HG03520 (cell line): ENCODE measurements around the gene CCDC88B.

Source experiments
- ATAC-seq: cut with Tn5 transposase; IDR thresholded peaks from one replicate; pipeline ENCODE4 v1.9.1; 2021; ENCODE audit warnings: mild to moderate bottlenecking, moderate library complexity; ENCODE audit not compliant: unreplicated experiment

The CCDC88B gene

GRCh38 chr11:64339754-64340408 is at the start of gene CCDC88B:
Gene CCDC88B, plus strand, starts transcription at chr11:64340204. Its CDS starts 63 bp downstream, at chr11:64340267.
- peak; percentile 36 for ATAC-seq

GRCh38 chr11:64290352-64291261 is 49.4 kb upstream of the CCDC88B start:
- no peak for ATAC-seq

GRCh38 chr11:64291262-64291751 is 48.7 kb upstream of the CCDC88B start, which contains the start of gene KCNK4:
Gene KCNK4, plus strand, starts transcription at chr11:64291302. Its CDS starts 1,717 bp downstream, at chr11:64293019.
- no peak for ATAC-seq

- no peak for ATAC-seq
These were observed 48.1 kb upstream of the CCDC88B start for GRCh38 chr11:64291752-64292459.

GRCh38 chr11:64292460-64293254 is 47.3 kb upstream of the CCDC88B start:
- ATAC-seq: no peak

- no peak for ATAC-seq
These were observed 45.2 kb upstream of the CCDC88B start for GRCh38 chr11:64294774-64295173.

- ATAC-seq: no peak
These were observed 44.2 kb upstream of the CCDC88B start for GRCh38 chr11:64295760-64296159.

GRCh38 chr11:64296236-64296635 is 43.8 kb upstream of the CCDC88B start:
- ATAC-seq: no peak

- ATAC-seq: no peak
These were observed 42.9 kb upstream of the CCDC88B start for GRCh38 chr11:64296830-64297698.

GRCh38 chr11:64297699-64298358 is 42.2 kb upstream of the CCDC88B start:
- ATAC-seq: no peak

GRCh38 chr11:64298966-64299846 is 40.8 kb upstream of the CCDC88B start:
- no peak for ATAC-seq

- no peak for ATAC-seq
These were observed 40.0 kb upstream of the CCDC88B start, which contains the start of gene CATSPERZ for GRCh38 chr11:64299847-64300648. Gene CATSPERZ, plus strand, starts transcription at chr11:64300358. Its CDS starts 53 bp downstream, at chr11:64300411.

GRCh38 chr11:64303109-64304031 is 36.6 kb upstream of the CCDC88B start:
- ATAC-seq: no peak

- ATAC-seq: no peak
These were observed 36.0 kb upstream of the CCDC88B start for GRCh38 chr11:64304032-64304315.

- ATAC-seq: peak; percentile 26
These were observed 35.5 kb upstream of the CCDC88B start for GRCh38 chr11:64304316-64305072.
